ENCODE measurements around the gene HTT. TPM values are rescaled to one million over a fixed set of nuclear protein-coding genes. Genes with fewer than 3 reads are reported as not detected.
A peak's percentile ranks its signal among the peaks of the same experiment; 100 is the strongest.

The HTT gene
- total RNA-seq, 2 experiments from 2014 or later = 91.6 to 94.1 TPM

DNA sequence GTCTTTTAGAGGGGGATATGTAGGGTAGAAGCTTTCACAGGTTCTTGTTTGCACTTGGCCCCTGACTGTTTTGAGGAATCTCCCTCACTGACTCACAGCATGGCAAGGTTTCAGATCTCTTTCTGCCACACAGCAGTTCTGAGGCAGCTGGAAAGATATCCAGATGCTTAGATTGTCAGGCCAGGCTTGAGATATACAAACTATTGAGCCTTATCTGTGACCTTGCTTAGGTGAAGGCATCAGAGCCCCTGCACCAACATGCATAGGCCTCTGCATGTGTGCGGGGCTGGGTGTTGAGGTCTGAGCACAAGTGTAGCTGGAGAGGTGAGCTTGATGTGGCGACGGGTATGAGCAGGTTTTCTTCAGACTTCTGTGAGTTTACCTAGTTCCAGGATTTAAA lies 93.5 kb downstream of the HTT start:
- Mint-ChIP-seq H3K36me3 (ENCODE audit: low read depth) (peaks cover 65% of the 10 kb centered on the region), H3K27ac (peak overlapping the region; percentile 27), H3K4me3 (no peak overlapping the region), H3K27me3 (ENCODE audit: low read depth) (no peaks in the 10 kb centered on the region), H3K4me1 (ENCODE audit: low read depth) (peaks cover 15% of the 10 kb centered on the region), H3K9me3 (peaks cover 2% of the 10 kb centered on the region)
- CTCF ChIA-PET = interaction anchor here (0.5 to 1.3 kb wide), 2 partner anchors 21 to 61 kb away, joined by 3 read pairs; no protein-coding TSS in a partner anchor
- intact Hi-C loops (cut with micrococcal nuclease) = no loop called here
- peak; percentile 27 for DNase-seq

DNA sequence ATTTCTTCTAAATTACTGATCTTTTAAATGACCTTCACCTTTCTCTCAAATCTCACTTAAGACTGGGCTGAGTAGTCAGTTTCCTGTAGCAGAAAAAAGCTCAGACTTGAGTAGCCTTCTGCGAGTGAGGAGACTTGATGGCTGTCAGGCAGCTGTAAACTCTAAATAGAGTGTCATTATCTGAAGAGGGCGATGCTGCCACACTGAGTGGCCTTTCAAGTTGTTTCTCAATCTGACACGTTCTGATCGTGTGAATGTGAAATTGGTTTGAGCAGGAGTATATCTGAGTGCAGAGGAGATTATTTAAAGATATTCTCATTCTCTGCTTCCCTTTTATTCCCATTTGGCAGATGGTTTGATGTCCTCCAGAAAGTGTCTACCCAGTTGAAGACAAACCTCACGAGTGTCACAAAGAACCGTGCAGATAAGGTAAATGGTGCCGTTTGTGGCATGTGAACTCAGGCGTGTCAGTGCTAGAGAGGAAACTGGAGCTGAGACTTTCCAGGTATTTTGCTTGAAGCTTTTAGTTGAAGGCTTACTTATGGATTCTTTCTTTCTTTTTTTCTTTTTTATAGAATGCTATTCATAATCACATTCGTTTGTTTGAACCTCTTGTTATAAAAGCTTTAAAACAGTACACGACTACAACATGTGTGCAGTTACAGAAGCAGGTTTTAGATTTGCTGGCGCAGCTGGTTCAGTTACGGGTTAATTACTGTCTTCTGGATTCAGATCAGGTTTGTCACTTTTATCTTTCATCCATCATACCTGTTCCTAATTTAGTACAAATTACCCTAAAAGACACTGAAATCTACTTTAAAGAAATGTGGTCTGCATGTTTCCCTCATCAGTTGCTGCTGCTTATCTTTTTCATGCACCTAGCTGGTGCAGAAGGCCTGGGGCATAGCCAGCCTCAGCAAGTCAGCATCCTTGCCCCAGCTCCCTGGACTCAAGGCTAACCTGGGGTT lies 100.2 kb downstream of the HTT start:
- Mint-ChIP-seq H3K27ac (no peak overlapping the region), H3K36me3 (ENCODE audit: low read depth) (peaks cover 40% of the 10 kb centered on the region), H3K4me3 (no peak overlapping the region), H3K27me3 (ENCODE audit: low read depth) (no peaks in the 10 kb centered on the region), H3K4me1 (ENCODE audit: low read depth) (peaks cover 14% of the 10 kb centered on the region), H3K9me3 (no peaks in the 10 kb centered on the region)
- intact Hi-C loops (cut with micrococcal nuclease) = no loop called here
- CTCF ChIA-PET = interaction anchor here (0.6 kb wide), 1 partner anchor 137 kb away, joined by 3 read pairs; no protein-coding TSS in a partner anchor
- no peak for DNase-seq

DNA sequence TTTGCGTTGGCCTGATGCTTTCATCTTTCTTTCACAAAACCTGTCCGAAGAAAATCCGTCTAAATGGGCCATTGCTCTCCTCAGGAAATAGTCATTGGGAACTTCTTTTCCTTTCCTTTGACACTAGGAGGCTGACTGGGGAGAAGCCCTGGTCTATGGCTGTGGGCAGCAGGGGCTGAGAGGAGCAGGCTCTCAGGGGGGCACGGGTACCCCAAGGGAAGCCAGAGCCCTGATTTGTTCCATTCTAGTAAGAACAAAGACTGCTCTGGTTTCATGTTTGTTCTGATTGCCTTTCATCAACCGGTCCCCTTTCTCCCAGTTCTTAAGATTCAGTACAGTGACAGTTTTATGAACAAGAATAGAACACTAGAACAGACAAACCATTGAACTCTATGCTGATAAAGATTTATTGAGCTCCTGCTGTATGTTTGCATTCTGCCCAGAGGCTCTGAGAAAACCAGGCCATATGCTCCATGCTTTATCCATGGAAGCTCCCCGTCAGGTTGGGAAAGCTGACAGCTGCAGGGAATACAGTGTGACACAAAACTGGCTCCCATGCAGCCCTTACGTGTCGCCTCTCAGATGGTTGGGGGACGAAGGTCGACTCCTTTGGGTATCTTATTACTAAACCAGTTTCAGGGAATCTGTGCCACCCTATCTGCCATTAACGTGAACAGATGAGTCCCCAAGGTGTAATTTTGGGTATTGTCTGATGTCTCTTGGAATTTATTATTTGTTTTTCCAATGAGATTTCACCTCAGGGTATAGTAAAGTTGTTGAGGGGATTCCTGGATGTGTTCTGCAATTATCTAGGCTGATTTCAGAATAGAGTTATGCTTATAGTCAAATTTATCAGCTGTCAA lies 102.1 kb downstream of the HTT start:
- Mint-ChIP-seq H3K27ac (no peak overlapping the region), H3K27me3 (ENCODE audit: low read depth) (no peaks in the 10 kb centered on the region), H3K36me3 (ENCODE audit: low read depth) (peaks cover 42% of the 10 kb centered on the region), H3K9me3 (no peaks in the 10 kb centered on the region), H3K4me1 (ENCODE audit: low read depth) (peaks cover 13% of the 10 kb centered on the region), H3K4me3 (no peak overlapping the region)
- no peak for DNase-seq
- intact Hi-C loops (cut with micrococcal nuclease) = no loop called here
- CTCF ChIA-PET = no interaction called here

DNA sequence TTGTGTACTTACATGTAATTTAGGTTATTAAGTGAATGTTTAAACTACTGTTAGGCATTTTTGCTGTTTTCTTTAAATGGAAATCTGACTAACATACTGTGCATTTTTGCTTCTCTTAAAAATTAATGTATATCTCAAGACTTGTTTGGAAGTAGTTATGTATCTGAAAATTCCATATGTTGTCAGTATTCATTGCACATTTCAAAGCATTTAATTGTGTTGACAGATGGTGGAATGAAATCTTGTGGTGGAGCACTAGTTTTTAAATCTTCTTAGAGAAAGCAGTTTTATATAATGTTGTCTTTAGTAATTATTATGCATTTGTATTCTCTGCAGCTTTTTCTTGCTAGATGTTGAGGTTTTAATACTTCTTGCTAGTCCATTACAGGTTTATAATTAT lies 102.9 kb downstream of the HTT start:
- CTCF ChIA-PET = no interaction called here
- H3K4me1 Mint-ChIP-seq (ENCODE audit: low read depth) = peaks cover 13% of the 10 kb centered on the region
- no peak overlapping the region for H3K27ac Mint-ChIP-seq
- no peak overlapping the region for H3K4me3 Mint-ChIP-seq
- H3K27me3 Mint-ChIP-seq (ENCODE audit: low read depth) = no peaks in the 10 kb centered on the region
- H3K36me3 Mint-ChIP-seq (ENCODE audit: low read depth) = peaks cover 41% of the 10 kb centered on the region
- intact Hi-C loops (cut with micrococcal nuclease) = no loop called here
- H3K9me3 Mint-ChIP-seq = no peaks in the 10 kb centered on the region
- no peak for DNase-seq

DNA sequence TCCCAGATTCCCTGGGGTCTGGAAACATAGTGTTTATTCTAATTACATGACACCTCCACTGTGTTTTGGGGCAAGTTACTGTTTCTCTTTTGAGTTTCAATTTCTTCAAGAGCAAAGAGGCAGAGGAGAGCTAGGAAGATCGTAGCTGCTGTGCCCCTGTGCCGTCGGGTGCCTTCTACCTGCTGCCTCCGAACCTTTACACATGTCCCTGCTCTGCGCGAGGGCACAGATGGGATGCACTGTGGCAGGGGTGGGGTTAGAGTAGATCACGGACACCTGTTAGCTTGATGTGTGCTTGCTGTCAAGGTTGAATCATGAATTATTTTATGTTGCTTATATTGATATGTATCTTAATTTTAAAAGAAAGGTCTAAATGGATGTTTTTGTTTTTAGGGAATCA lies 103.4 kb downstream of the HTT start:
- Mint-ChIP-seq H3K27me3 (ENCODE audit: low read depth) (no peaks in the 10 kb centered on the region), H3K4me3 (no peak overlapping the region), H3K36me3 (ENCODE audit: low read depth) (peaks cover 40% of the 10 kb centered on the region), H3K4me1 (ENCODE audit: low read depth) (peaks cover 13% of the 10 kb centered on the region), H3K27ac (no peak overlapping the region), H3K9me3 (no peaks in the 10 kb centered on the region)
- CTCF ChIA-PET = no interaction called here
- DNase-seq = no peak
- intact Hi-C loops (cut with micrococcal nuclease) = no loop called here

DNA sequence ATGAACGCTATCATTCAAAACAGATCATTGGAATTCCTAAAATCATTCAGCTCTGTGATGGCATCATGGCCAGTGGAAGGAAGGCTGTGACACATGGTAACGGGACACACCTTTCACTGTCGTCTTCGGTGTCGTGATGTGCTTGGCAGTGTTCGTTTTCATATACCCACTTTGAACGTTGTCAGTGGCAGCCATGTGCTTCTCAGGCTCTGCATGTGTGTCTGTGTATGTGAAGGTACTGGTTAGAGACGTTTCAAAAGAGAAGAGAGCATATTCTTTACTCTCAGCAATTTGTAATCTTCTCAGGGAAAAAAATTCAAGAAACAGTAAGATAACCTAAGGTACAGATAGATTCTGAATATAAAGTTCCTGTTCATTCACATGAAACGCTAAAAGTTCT lies 103.9 kb downstream of the HTT start:
- Mint-ChIP-seq H3K27ac (no peak overlapping the region), H3K27me3 (ENCODE audit: low read depth) (no peaks in the 10 kb centered on the region), H3K4me3 (no peak overlapping the region), H3K36me3 (ENCODE audit: low read depth) (peaks cover 35% of the 10 kb centered on the region), H3K9me3 (no peaks in the 10 kb centered on the region), H3K4me1 (ENCODE audit: low read depth) (peaks cover 13% of the 10 kb centered on the region)
- CTCF ChIA-PET = no interaction called here
- no peak for DNase-seq
- intact Hi-C loops (cut with micrococcal nuclease) = no loop called here

DNA sequence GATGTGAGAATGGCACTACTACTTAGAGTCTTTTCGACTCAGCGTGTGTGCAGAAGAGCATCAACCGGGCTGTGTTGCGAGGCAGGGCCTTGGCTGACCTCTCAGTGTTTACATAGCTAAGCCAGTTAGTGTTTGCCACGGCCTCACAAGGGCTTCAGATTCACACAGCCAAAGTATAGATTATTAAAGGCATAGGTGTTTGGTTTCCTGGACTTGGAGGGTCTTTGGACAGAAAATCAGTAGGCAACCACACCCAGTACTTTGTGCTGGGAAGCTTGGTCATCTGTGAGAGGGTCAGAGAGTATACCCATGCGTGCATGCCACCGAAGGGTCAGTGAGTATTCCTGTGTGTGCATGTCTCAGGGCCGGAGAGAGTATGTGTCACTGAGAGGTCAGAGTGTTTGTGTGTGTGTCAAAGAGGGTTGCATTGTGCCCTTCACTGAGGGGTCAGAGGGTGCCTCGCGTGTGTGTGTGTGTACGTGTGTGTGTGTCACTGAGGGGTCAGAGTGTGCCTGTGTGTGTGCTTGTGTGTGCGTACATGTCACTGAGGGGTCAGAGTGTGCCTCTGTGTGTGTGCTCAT lies 104.7 kb downstream of the HTT start:
- peaks cover 44% of the 10 kb centered on the region for H3K36me3 Mint-ChIP-seq (ENCODE audit: low read depth)
- no peak for DNase-seq
- H3K27ac Mint-ChIP-seq = no peak overlapping the region
- H3K9me3 Mint-ChIP-seq = no peaks in the 10 kb centered on the region
- peaks cover 13% of the 10 kb centered on the region for H3K4me1 Mint-ChIP-seq (ENCODE audit: low read depth)
- CTCF ChIA-PET = no interaction called here
- intact Hi-C loops (cut with micrococcal nuclease) = no loop called here
- no peaks in the 10 kb centered on the region for H3K27me3 Mint-ChIP-seq (ENCODE audit: low read depth)
- H3K4me3 Mint-ChIP-seq = no peak overlapping the region

DNA sequence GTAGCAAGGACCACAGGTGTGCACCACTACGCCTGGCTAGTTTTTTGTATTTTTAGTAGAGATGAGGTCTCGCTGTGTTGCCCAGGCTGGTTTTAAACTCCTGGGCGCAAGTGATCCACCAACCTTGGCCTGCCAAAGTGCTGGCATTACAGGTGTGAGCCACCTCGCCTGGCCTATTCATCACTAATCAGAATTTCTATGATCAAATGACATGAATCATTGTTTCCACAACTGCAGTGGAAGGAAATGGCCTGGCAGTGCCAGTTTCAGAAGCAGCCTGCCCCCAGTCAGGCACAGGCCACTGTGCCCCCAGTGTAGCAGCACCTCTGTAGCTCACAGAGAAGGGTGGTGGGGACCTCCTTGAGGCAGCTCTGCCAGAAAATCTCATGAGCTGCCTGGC lies 108.5 kb downstream of the HTT start:
- Mint-ChIP-seq H3K27ac (no peak overlapping the region), H3K36me3 (ENCODE audit: low read depth) (peaks cover 58% of the 10 kb centered on the region)
- CTCF ChIA-PET = no interaction called here

DNA sequence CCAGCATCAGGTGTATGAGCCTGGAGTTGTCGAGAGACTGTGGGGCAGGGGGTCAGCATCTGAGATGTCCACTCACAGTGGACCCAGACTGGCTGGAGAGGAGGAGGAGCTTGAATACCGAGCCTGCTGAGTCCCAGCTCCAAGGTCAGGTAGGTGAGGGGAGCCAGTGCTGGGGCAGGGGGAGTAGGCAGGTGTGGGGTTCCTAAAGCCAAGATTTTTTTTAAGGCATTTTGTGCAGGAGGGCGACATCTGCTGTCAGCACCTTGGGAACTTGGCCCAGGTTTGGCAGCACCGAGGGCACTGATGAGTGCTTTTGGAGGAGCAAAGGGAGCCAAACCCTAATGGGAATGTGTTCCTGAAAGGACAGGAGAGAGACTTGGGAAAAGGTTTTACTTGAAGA lies 110.2 kb downstream of the HTT start:
- H3K36me3 Mint-ChIP-seq (ENCODE audit: low read depth) = peaks cover 55% of the 10 kb centered on the region
- no peaks in the 10 kb centered on the region for H3K27me3 Mint-ChIP-seq (ENCODE audit: low read depth)
- no peaks in the 10 kb centered on the region for H3K9me3 Mint-ChIP-seq
- intact Hi-C loops (cut with micrococcal nuclease) = no loop called here
- peaks cover 9% of the 10 kb centered on the region for H3K4me1 Mint-ChIP-seq (ENCODE audit: low read depth)
- no peak overlapping the region for H3K27ac Mint-ChIP-seq
- no peak for DNase-seq
- CTCF ChIA-PET = no interaction called here
- H3K4me3 Mint-ChIP-seq = no peak overlapping the region

More for the DNA sequence above, 108.5 kb downstream of the HTT start:
- intact Hi-C loops (cut with micrococcal nuclease) = no loop called here
- DNase-seq = no peak
- Mint-ChIP-seq H3K9me3 (no peaks in the 10 kb centered on the region), H3K4me3 (no peak overlapping the region), H3K4me1 (ENCODE audit: low read depth) (peaks cover 13% of the 10 kb centered on the region), H3K27me3 (ENCODE audit: low read depth) (no peaks in the 10 kb centered on the region)

DNA sequence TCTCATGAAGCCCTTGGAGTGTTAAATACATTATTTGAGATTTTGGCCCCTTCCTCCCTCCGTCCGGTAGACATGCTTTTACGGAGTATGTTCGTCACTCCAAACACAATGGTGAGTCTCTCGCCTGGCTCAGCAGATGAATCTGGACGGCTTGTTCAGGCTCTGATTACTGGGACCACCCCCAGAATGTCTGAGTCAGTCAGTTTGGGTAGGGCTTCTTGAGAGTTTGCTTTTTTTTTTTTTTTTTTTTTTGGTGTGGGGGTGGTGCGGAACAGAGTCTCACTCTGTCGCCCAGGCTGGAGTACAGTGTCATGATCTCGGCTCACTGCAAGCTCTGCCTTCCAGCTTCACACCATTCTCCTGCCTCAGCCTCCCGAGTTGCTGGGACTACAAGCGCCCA lies 112.1 kb downstream of the HTT start:
- peaks cover 3% of the 10 kb centered on the region for H3K4me1 Mint-ChIP-seq (ENCODE audit: low read depth)
- no peak for DNase-seq
- intact Hi-C loops (cut with micrococcal nuclease) = no loop called here
- no peaks in the 10 kb centered on the region for H3K27me3 Mint-ChIP-seq (ENCODE audit: low read depth)
- H3K27ac Mint-ChIP-seq = no peak overlapping the region
- CTCF ChIA-PET = no interaction called here
- H3K9me3 Mint-ChIP-seq = no peaks in the 10 kb centered on the region
- peaks cover 50% of the 10 kb centered on the region for H3K36me3 Mint-ChIP-seq (ENCODE audit: low read depth)
- H3K4me3 Mint-ChIP-seq = no peak overlapping the region

DNA sequence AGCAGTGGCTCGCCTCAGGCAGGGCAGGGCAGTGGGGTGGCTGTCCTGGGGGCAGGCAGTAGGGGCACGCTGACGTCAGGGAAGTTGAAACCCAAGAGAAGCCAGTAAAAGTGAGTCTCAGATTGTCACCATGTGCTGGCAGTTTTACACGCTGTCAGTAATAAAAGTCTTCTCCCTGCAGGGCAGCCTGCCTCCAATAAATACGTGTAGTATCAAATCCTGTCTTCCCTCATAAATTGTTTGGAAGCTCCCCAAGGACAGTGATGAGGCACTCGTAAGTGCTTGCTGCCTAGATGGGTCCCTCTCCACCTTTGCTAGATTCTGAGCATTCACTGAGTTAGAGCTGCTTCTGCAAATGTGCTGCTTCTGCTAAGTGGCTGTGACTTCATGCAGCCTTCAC lies 113.6 kb downstream of the HTT start:
- peaks cover 43% of the 10 kb centered on the region for H3K36me3 Mint-ChIP-seq (ENCODE audit: low read depth)
- H3K27me3 Mint-ChIP-seq (ENCODE audit: low read depth) = no peaks in the 10 kb centered on the region
- H3K4me1 Mint-ChIP-seq (ENCODE audit: low read depth) = peaks cover 8% of the 10 kb centered on the region
- H3K9me3 Mint-ChIP-seq = no peaks in the 10 kb centered on the region
- intact Hi-C loops (cut with micrococcal nuclease) = no loop called here
- no peak overlapping the region for H3K27ac Mint-ChIP-seq
- H3K4me3 Mint-ChIP-seq = no peak overlapping the region
- CTCF ChIA-PET = no interaction called here
- no peak for DNase-seq

DNA sequence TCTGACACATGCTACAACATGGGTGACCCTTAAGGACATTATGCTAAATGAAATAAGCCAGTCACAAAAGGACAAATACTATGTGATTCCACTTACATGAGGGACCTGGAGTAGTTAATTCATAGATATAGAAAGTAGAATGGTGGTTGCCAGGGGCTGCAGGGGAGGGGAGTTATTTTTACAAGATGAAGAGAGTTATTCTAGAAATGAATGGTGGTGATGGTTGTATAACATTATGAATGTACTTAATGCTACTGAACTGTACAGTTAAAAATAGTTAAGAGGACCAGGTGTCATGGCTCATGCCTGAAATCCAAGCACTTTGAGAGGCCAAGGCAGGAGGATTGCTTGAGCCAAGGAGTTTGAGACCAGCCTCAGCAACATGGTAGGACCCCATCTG lies 115.0 kb downstream of the HTT start:
- no peak for DNase-seq
- H3K27me3 Mint-ChIP-seq (ENCODE audit: low read depth) = no peaks in the 10 kb centered on the region
- H3K4me3 Mint-ChIP-seq = no peak overlapping the region
- H3K27ac Mint-ChIP-seq = no peak overlapping the region
- no peaks in the 10 kb centered on the region for H3K9me3 Mint-ChIP-seq
- intact Hi-C loops (cut with micrococcal nuclease) = no loop called here
- CTCF ChIA-PET = interaction anchor here (0.7 to 2.0 kb wide), 3 partner anchors 8 to 254 kb away, joined by 3 to 5 read pairs (median 3); no protein-coding TSS in a partner anchor
- H3K4me1 Mint-ChIP-seq (ENCODE audit: low read depth) = peaks cover 16% of the 10 kb centered on the region
- H3K36me3 Mint-ChIP-seq (ENCODE audit: low read depth) = peaks cover 33% of the 10 kb centered on the region

All from activated naive CD4-positive, alpha-beta T cell treated with anti-CD3 and anti-CD28 coated beads for 36 hours (primary cell).